Measurements from ENCODE around the gene AMT. TPM values are rescaled to one million over a fixed set of nuclear protein-coding genes. Genes with fewer than 3 reads are reported as not detected.

Gene AMT
- total RNA-seq, 2 experiments from 2014 or later, result 5.3 to 6.0 TPM

Small RNAs within 50 kb of the gene (small RNA-seq; reads per million reads assigned to genes)
- not detected for gene RNA5SP130

Other genes starting within 250 kb of the AMT start
- gene C3orf62, start 145.2 kb downstream of the AMT start, total RNA-seq (2014; rRNA removed; shearing (Covaris generic)), result 4.8 and 6.4 TPM in 2 replicates
- gene C3orf62, start 145.2 kb downstream of the AMT start, total RNA-seq (2022), result 11.3 and 11.7 TPM in 2 replicates
- 28.6 and 41.6 TPM in 2 replicates for gene USP4, start 82.4 kb downstream of the AMT start, total RNA-seq (2014; rRNA removed; shearing (Covaris generic))
- 74.6 and 80.3 TPM in 2 replicates for gene USP4, start 82.4 kb downstream of the AMT start, total RNA-seq (2022)
- 77.6 and 82.3 TPM in 2 replicates for gene GPX1, start 64.1 kb downstream of the AMT start, total RNA-seq (2014; rRNA removed; shearing (Covaris generic))
- 119 and 148 TPM in 2 replicates for gene GPX1, start 64.1 kb downstream of the AMT start, total RNA-seq (2022)
- 218 and 219 TPM in 2 replicates for gene RHOA, start 10.5 kb downstream of the AMT start, total RNA-seq (2014; rRNA removed; shearing (Covaris generic))
- gene RHOA, start 10.5 kb downstream of the AMT start, total RNA-seq (2022), result 373 and 403 TPM in 2 replicates
- gene TCTA, start 10.1 kb downstream of the AMT start, total RNA-seq (2014; rRNA removed; shearing (Covaris generic)), result 15.8 and 17.9 TPM in 2 replicates
- 35.3 and 37.7 TPM in 2 replicates for gene TCTA, start 10.1 kb downstream of the AMT start, total RNA-seq (2022)
- gene NICN1, start 6.9 kb upstream of the AMT start, total RNA-seq (2014; rRNA removed; shearing (Covaris generic)), result 8.3 and 15.4 TPM in 2 replicates
- gene NICN1, start 6.9 kb upstream of the AMT start, total RNA-seq (2022), result 23.2 and 27.3 TPM in 2 replicates
- 10.6 and 10.9 TPM in 2 replicates for gene DAG1, start 47.8 kb upstream of the AMT start, total RNA-seq (2014; rRNA removed; shearing (Covaris generic))
- 14.9 and 15.6 TPM in 2 replicates for gene DAG1, start 47.8 kb upstream of the AMT start, total RNA-seq (2022)
- gene BSN, start 132.0 kb upstream of the AMT start, total RNA-seq (2014; rRNA removed; shearing (Covaris generic)), result 0.03 TPM in 2 replicates
- 0.20 and 0.27 TPM in 2 replicates for gene BSN, start 132.0 kb upstream of the AMT start, total RNA-seq (2022)

Measured in OCI-LY7 (cell line).